ENCODE measurements around the gene FTO. TPM values are rescaled to one million over a fixed set of nuclear protein-coding genes. Genes with fewer than 3 reads are reported as not detected.
A peak's percentile ranks its signal among the peaks of the same experiment; 100 is the strongest.

Gene FTO
- total RNA-seq (2022) = 55.0 and 67.7 TPM in 2 replicates
- percentile 77 among the genes with signal in this experiment for Bru-seq, nascent RNA
- percentile 67 among the genes with signal in this experiment for BruChase-seq, experiment 1, labeled RNA remaining after a 6-hour chase
- BruChase-seq, experiment 2, labeled RNA remaining after a 2-hour chase = percentile 72 among the genes with signal in this experiment
- long read RNA-seq, full-length matches to known transcripts = 21 of 36 reads
- long read RNA-seq, partial matches to known transcripts = 3 of 36 reads
- long read RNA-seq, other reads (novel, unspliced or antisense) = 12 of 36 reads

GRCh38 chr16:53703590-53704444 lies at the start of gene FTO, which contains the start of gene RPGRIP1L:
Gene FTO, plus strand, starts transcription at chr16:53704156.
Gene RPGRIP1L, minus strand, starts transcription at chr16:53703859. Its CDS starts 3,136 bp downstream, at chr16:53700723.
- Mint-ChIP-seq H3K4me3 (ENCODE audit: unreplicated experiment) (peak within 1 kb of the TSS; percentile 100), H3K4me1 (ENCODE audit: insufficient read depth, unreplicated experiment) (peaks cover 9% of the 10 kb centered on the region), H3K27ac (ENCODE audit: low read depth, unreplicated experiment) (peak within 1 kb of the TSS; percentile 96), H3K36me3 (ENCODE audit: insufficient read depth, unreplicated experiment) (peaks cover 28% of the 10 kb centered on the region), H3K9me3 (ENCODE audit: unreplicated experiment) (no peaks in the 10 kb centered on the region), H3K27me3 (ENCODE audit: insufficient read depth, unreplicated experiment) (no peaks in the 10 kb centered on the region)
- ChIA-PET POLR2A (interaction anchor here (0.7 to 2.4 kb wide), 19 partner anchors 9 to 1574 kb away, joined by 3 to 19 read pairs (median 5); partner anchors contain the start of gene IRX5), CTCF (interaction anchor here (0.6 to 1.2 kb wide), 3 partner anchors 11 to 1816 kb away, joined by 3 to 7 read pairs (median 4); no protein-coding TSS in a partner anchor)
- no TSS peak for BruUV-seq (replicated peaks)
- DNase-seq (ENCODE audit: unreplicated experiment) = peak; percentile 99
- intact Hi-C loops (cut with micrococcal nuclease) = loop anchor here (1.0 to 5.0 kb wide), 2 partner anchors 64 to 178 kb away; no protein-coding TSS in a partner anchor
- TF ChIP-seq CTCF (IDR thresholded peaks at IDR 0.05; ENCODE audit: unreplicated experiment) = no peak

GRCh38 chr16:53654946-53655345 lies 49.0 kb upstream of the FTO start:
- H3K36me3 Mint-ChIP-seq (ENCODE audit: insufficient read depth, unreplicated experiment) = peaks cover 32% of the 10 kb centered on the region
- intact Hi-C loops (cut with micrococcal nuclease) = no loop called here
- H3K9me3 Mint-ChIP-seq (ENCODE audit: unreplicated experiment) = no peaks in the 10 kb centered on the region
- POLR2A ChIA-PET = no interaction called here
- CTCF ChIA-PET = no interaction called here
- no peak for TF ChIP-seq CTCF (IDR thresholded peaks at IDR 0.05; ENCODE audit: unreplicated experiment)
- no peaks in the 10 kb centered on the region for H3K27me3 Mint-ChIP-seq (ENCODE audit: insufficient read depth, unreplicated experiment)
- BruUV-seq (replicated peaks) = no TSS peak
- H3K4me1 Mint-ChIP-seq (ENCODE audit: insufficient read depth, unreplicated experiment) = no peaks in the 10 kb centered on the region
- no peak overlapping the region for H3K27ac Mint-ChIP-seq (ENCODE audit: low read depth, unreplicated experiment)
- H3K4me3 Mint-ChIP-seq (ENCODE audit: unreplicated experiment) = no peak overlapping the region
- DNase-seq (ENCODE audit: unreplicated experiment) = no peak

DNA sequence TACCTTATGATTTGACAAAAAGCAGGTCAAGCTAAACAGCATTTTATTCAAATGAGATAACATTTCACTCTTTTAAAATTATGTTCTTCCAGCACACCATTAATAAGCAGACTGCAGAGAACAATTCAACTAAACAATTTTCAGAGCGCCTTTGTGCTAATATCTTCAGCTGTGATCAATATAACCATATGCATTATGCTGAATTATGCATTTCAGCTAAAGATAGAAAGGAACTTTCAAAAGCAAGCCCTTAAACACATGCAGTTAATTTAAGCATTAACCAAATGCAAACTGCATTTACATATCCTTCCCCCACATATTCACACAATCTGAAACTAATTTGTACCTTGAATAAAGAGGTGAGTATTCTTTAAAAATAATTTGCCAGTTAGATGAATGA lies 41.9 kb upstream of the FTO start:
- H3K9me3 Mint-ChIP-seq (ENCODE audit: unreplicated experiment) = no peaks in the 10 kb centered on the region
- H3K4me1 Mint-ChIP-seq (ENCODE audit: insufficient read depth, unreplicated experiment) = no peaks in the 10 kb centered on the region
- no peak overlapping the region for H3K4me3 Mint-ChIP-seq (ENCODE audit: unreplicated experiment)
- intact Hi-C loops (cut with micrococcal nuclease) = no loop called here
- ChIA-PET POLR2A (no interaction called here), CTCF (no interaction called here)
- no peaks in the 10 kb centered on the region for H3K36me3 Mint-ChIP-seq (ENCODE audit: insufficient read depth, unreplicated experiment)
- TF ChIP-seq CTCF (IDR thresholded peaks at IDR 0.05; ENCODE audit: unreplicated experiment) = no peak
- H3K27ac Mint-ChIP-seq (ENCODE audit: low read depth, unreplicated experiment) = no peak overlapping the region
- H3K27me3 Mint-ChIP-seq (ENCODE audit: insufficient read depth, unreplicated experiment) = no peaks in the 10 kb centered on the region
- no TSS peak for BruUV-seq (replicated peaks)
- no peak for DNase-seq (ENCODE audit: unreplicated experiment)

- ChIA-PET CTCF (interaction anchor here (0.6 kb wide), 1 partner anchor 128 kb away, joined by 3 read pairs; no protein-coding TSS in a partner anchor), POLR2A (interaction anchor here (1.1 kb wide), 1 partner anchor 8 kb away, joined by 4 read pairs; no protein-coding TSS in a partner anchor)
- Mint-ChIP-seq H3K27me3 (ENCODE audit: insufficient read depth, unreplicated experiment) (no peaks in the 10 kb centered on the region), H3K27ac (ENCODE audit: low read depth, unreplicated experiment) (no peak overlapping the region), H3K4me1 (ENCODE audit: insufficient read depth, unreplicated experiment) (no peaks in the 10 kb centered on the region), H3K9me3 (ENCODE audit: unreplicated experiment) (no peaks in the 10 kb centered on the region), H3K4me3 (ENCODE audit: unreplicated experiment) (no peak overlapping the region), H3K36me3 (ENCODE audit: insufficient read depth, unreplicated experiment) (no peaks in the 10 kb centered on the region)
- no TSS peak for BruUV-seq (replicated peaks)
- DNase-seq (ENCODE audit: unreplicated experiment) = no peak
- intact Hi-C loops (cut with micrococcal nuclease) = no loop called here
- TF ChIP-seq CTCF (IDR thresholded peaks at IDR 0.05; ENCODE audit: unreplicated experiment) = no peak
Measured at GRCh38 chr16:53664724-53665345, 39.1 kb upstream of the FTO start.

Data from MCF 10A (cell line).